ENCODE results near the gene GPR55. TPM values are rescaled to one million over a fixed set of nuclear protein-coding genes. Genes with fewer than 3 reads are reported as not detected.

The GPR55 gene
- total RNA-seq, 6 experiments from 2014 or later: 0.06 to 0.12 (median 0.07) TPM; not detected in 3

DNA sequence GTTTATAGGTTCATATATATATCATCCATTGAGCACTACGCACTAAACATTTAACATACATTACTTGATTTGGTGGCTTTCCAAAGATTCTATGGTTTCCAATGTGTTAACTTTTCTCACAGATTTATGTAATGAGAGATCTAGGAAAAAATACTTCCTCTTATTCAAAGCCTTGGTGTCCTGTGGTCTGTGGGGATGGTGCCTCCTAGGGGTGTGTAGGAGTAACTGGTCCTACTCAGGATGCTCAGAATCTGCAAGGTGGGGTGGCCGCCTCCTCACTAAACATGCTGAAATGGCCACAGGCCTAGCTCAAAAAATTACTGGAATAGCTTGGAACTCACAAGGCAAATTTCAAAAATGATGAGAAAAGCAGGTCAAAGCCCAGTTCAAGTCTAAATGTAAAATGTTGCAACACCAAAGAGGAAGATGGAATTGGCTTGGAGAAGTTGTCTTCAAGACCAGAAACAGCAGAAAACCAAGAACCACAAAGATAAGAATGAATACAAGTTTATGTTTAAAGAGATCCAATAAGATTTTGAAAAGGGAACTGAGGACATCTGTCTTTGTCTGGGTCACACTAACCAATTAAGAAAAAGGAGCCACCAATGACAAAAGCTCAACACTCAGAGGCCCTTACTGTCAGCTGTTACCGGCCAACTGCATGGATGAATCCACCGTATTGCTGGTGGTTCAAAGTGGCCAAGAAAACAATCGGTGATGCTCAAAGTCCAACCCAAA lies 11.5 kb downstream of the GPR55 start:
- Histone ChIP-seq H3K27ac (no peak overlapping the region), H3K36me3 (no peaks in the 10 kb centered on the region), H3K27me3 (no peaks in the 10 kb centered on the region), H3K9me3 (no peaks in the 10 kb centered on the region), H3K4me3 (no peak overlapping the region), H3K4me1 (no peaks in the 10 kb centered on the region)
- intact Hi-C loops (cut with DNase I): no loop called here
- WGBS (ENCODE audit: insufficient coverage, low coverage, low lambda C conversion rate, missing lambda C conversion rate): 85% methylated on average over 5 of the region's 5 CpGs
- DNase-seq (peak in 2 of 3 donors; percentile 16 to 31), ATAC-seq (peak in 3 of 4 donors; percentile 29 to 46 (median 39))
- no peak for TF ChIP-seq POLR2A (IDR thresholded peaks at IDR 0.05)
- TF ChIP-seq, protein P1, sequence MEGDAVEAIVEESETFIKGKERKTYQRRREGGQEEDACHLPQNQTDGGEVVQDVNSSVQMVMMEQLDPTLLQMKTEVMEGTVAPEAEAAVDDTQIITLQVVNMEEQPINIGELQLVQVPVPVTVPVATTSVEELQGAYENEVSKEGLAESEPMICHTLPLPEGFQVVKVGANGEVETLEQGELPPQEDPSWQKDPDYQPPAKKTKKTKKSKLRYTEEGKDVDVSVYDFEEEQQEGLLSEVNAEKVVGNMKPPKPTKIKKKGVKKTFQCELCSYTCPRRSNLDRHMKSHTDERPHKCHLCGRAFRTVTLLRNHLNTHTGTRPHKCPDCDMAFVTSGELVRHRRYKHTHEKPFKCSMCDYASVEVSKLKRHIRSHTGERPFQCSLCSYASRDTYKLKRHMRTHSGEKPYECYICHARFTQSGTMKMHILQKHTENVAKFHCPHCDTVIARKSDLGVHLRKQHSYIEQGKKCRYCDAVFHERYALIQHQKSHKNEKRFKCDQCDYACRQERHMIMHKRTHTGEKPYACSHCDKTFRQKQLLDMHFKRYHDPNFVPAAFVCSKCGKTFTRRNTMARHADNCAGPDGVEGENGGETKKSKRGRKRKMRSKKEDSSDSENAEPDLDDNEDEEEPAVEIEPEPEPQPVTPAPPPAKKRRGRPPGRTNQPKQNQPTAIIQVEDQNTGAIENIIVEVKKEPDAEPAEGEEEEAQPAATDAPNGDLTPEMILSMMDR (IDR thresholded peaks at IDR 0.05): peak in 3 of 4 donors; percentile 14 to 25 (median 21)

DNA sequence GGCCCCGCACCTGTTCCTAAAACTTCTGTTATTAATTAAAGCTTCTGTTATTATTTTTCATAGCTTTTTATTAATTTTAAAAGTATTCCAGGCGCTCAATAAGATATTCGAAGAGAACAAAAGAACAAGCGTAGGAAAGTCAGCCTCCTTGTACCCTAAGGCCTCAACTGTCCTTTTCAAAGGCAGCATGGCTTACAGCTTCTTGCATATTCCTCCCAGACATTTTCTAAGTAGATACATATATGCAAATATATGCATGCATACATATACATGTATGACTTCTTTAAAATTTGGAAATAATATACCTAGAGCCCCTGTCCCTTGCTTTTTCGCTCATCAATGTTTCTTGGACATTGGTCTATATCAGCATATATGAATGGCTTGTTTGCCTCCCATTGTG lies 12.3 kb downstream of the GPR55 start:
- H3K27me3 ChIP-seq: no peaks in the 10 kb centered on the region
- H3K4me3 ChIP-seq: no peak overlapping the region
- H3K9me3 ChIP-seq: no peaks in the 10 kb centered on the region
- no peaks in the 10 kb centered on the region for H3K4me1 ChIP-seq
- ATAC-seq: no peak
- no peak for TF ChIP-seq POLR2A (IDR thresholded peaks at IDR 0.05)
- TF ChIP-seq, protein P1 (IDR thresholded peaks at IDR 0.05): no peak
- H3K27ac ChIP-seq: no peak overlapping the region
- no peak for DNase-seq
- WGBS (ENCODE audit: insufficient coverage, low coverage, low lambda C conversion rate, missing lambda C conversion rate): 81% methylated on average over 5 of the region's 5 CpGs
- intact Hi-C loops (cut with DNase I): no loop called here
- no peaks in the 10 kb centered on the region for H3K36me3 ChIP-seq

DNA sequence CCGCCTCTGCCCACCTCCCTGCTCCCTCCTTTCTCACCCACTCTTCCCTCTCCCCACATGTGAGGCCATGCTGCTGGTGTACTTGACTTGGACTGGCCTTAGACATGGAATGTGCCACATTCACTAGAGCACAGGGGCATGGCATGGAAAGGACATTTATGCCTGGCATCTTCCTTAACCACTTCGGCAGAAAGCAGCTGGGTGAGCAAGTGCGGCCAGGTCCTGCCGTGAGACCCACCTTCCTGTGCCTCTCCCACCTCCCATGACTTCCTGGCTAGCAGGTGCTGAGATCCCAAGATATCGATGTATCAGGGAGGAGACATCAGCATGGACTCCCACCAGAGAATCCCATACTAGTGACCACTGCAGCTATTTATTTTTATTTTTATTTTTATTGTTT lies 13.0 kb downstream of the GPR55 start:
- TF ChIP-seq POLR2A (IDR thresholded peaks at IDR 0.05): no peak
- TF ChIP-seq, protein P1 (IDR thresholded peaks at IDR 0.05): no peak
- intact Hi-C loops (cut with DNase I): no loop called here
- ATAC-seq: no peak
- H3K9me3 ChIP-seq: no peaks in the 10 kb centered on the region
- 90% methylated on average over 2 of the region's 5 CpGs for WGBS (ENCODE audit: insufficient coverage, low coverage, low lambda C conversion rate, missing lambda C conversion rate)
- H3K4me3 ChIP-seq: no peak overlapping the region
- H3K4me1 ChIP-seq: no peaks in the 10 kb centered on the region
- H3K27ac ChIP-seq: no peak overlapping the region
- no peaks in the 10 kb centered on the region for H3K36me3 ChIP-seq
- H3K27me3 ChIP-seq: no peaks in the 10 kb centered on the region
- peak in 1 of 3 donors; percentile 10 for DNase-seq

DNA sequence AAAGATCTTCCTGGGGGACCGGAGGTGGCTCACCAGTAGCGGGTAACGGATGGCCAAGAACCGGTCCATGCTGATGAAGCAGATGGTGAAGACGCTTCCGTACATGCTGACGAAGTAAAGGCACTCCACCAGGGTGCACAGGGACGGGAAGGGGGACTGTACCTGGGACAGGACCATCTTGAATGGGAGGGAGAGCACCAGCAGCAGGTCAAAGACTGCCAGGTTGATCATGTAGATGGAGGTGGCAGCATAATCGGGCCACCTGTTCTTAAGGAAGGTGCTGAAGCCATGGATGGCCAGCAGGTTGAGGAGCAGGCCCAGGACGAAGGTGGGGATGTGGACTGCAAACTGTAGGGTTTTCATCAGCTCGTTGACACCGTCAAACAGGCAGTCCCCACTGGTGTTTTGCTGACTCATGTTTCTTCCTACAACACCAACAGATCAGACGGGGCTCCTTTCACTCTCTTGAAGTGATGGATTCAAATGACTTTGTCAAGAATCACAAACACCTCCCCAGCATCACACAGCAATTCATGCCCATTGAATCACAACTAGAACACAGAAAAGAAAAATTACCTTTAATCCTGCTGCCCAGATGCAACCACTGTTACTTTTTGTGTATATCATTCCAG lies 14.4 kb downstream of the GPR55 start:
- WGBS (ENCODE audit: insufficient coverage, low coverage, low lambda C conversion rate, missing lambda C conversion rate): 60% methylated on average over 12 of the region's 13 CpGs
- TF ChIP-seq, protein P1 (IDR thresholded peaks at IDR 0.05): no peak
- TF ChIP-seq POLR2A (IDR thresholded peaks at IDR 0.05): no peak
- DNase-seq: peak in 2 of 3 donors; percentile 16 to 20
- no peaks in the 10 kb centered on the region for H3K4me1 ChIP-seq
- intact Hi-C loops (cut with DNase I): no loop called here
- no peak overlapping the region for H3K4me3 ChIP-seq
- ATAC-seq: no peak
- no peaks in the 10 kb centered on the region for H3K9me3 ChIP-seq
- no peaks in the 10 kb centered on the region for H3K27me3 ChIP-seq
- H3K36me3 ChIP-seq: no peaks in the 10 kb centered on the region
- no peak overlapping the region for H3K27ac ChIP-seq
